H9 (cell line): Measurements from ENCODE around the gene RITA1. TPM values are rescaled to one million over a fixed set of nuclear protein-coding genes. Genes with fewer than 3 reads are reported as not detected.

ENCODE experiments used
- DNase-seq: peaks from one replicate; pipeline ENCODE4 v3.0.0-alpha.2; 2017
- H2AFZ ChIP-seq: one replicate; pipeline ENCODE4 v1.6.1; 2013; ENCODE audit warnings: mild to moderate bottlenecking, low read length, control low read depth, moderate library complexity
- H2AK5ac ChIP-seq: 2 replicates; pipeline ENCODE4 v1.6.1; 2013; ENCODE audit warnings: low read length, control low read depth, mixed read lengths; ENCODE audit not compliant: insufficient read length
- H2BK120ac ChIP-seq: one replicate; pipeline ENCODE4 v1.6.1; 2013; ENCODE audit warnings: low read depth, mild to moderate bottlenecking, low read length, control low read depth, inconsistent platforms; ENCODE audit not compliant: poor library complexity, severe bottlenecking
- H2BK12ac ChIP-seq: 2 replicates; pipeline ENCODE4 v1.6.1; 2013; ENCODE audit warnings: low read length, control low read depth, mixed read lengths, low read depth; ENCODE audit not compliant: insufficient read length
- H2BK15ac ChIP-seq: 2 replicates; pipeline ENCODE4 v1.6.1; 2013; ENCODE audit warnings: low read depth, low read length, control low read depth
- H2BK20ac ChIP-seq: one replicate; pipeline ENCODE4 v1.6.1; 2013; ENCODE audit warnings: low read depth, mild to moderate bottlenecking, low read length, control low read depth, inconsistent platforms; ENCODE audit not compliant: poor library complexity, severe bottlenecking
- H2BK5ac ChIP-seq: 2 replicates; pipeline ENCODE4 v1.6.1; 2013; ENCODE audit warnings: low read length, control low read depth, mixed read lengths; ENCODE audit not compliant: insufficient read length
- H3K14ac ChIP-seq: 2 replicates; pipeline ENCODE4 v1.6.1; 2013; ENCODE audit warnings: low read length, control low read depth; ENCODE audit not compliant: insufficient read depth
- H3K18ac ChIP-seq: 2 replicates; pipeline ENCODE4 v1.6.1; 2013; ENCODE audit warnings: low read depth, mild to moderate bottlenecking, mixed read lengths, low read length, control low read depth; ENCODE audit not compliant: insufficient read length
- H3K23ac ChIP-seq: 2 replicates; pipeline ENCODE4 v1.6.1; 2013; ENCODE audit warnings: low read length, control low read depth, mixed read lengths, low read depth; ENCODE audit not compliant: insufficient read length
- H3K23me2 ChIP-seq: 2 replicates; pipeline ENCODE4 v1.6.1; 2013; ENCODE audit warnings: low read depth, mild to moderate bottlenecking, mixed read lengths, low read length, control low read depth; ENCODE audit not compliant: insufficient read length, poor library complexity, severe bottlenecking
- H3K27ac ChIP-seq: 2 replicates; pipeline ENCODE4 v1.5.1; 2013; ENCODE audit warnings: low read length, control low read depth, mixed read lengths, low read depth; ENCODE audit not compliant: insufficient read length
- H3K27me3 ChIP-seq: 2 replicates; pipeline ENCODE4 v1.6.1; 2013; ENCODE audit warnings: low read length, control low read depth, inconsistent platforms; ENCODE audit not compliant: insufficient read depth
- H3K4ac ChIP-seq: 2 replicates; pipeline ENCODE4 v1.6.1; 2013; ENCODE audit warnings: low read depth, mild to moderate bottlenecking, control low read depth, inconsistent platforms, low read length, moderate library complexity
- H3K4me1 ChIP-seq: 2 replicates; pipeline ENCODE4 v1.6.1; 2013; ENCODE audit warnings: low read length, control low read depth, inconsistent platforms; ENCODE audit not compliant: insufficient read depth
- H3K4me2 ChIP-seq: 2 replicates; pipeline ENCODE4 v1.6.1; 2013; ENCODE audit warnings: low read length, control low read depth, mixed read lengths; ENCODE audit not compliant: insufficient read length, insufficient read depth
- H3K56ac ChIP-seq: 2 replicates; pipeline ENCODE4 v1.6.1; 2013; ENCODE audit warnings: low read depth, mild to moderate bottlenecking, mixed read lengths, low read length, control low read depth; ENCODE audit not compliant: insufficient read length
- H3K79me1 ChIP-seq: 2 replicates; pipeline ENCODE4 v1.6.1; 2013; ENCODE audit warnings: low read depth, mild to moderate bottlenecking, moderate library complexity, low read length, control low read depth, inconsistent platforms; ENCODE audit not compliant: insufficient read depth, poor library complexity, severe bottlenecking
- H3K79me2 ChIP-seq: 2 replicates; pipeline ENCODE4 v1.6.1; 2013; ENCODE audit warnings: low read length, control low read depth, inconsistent platforms; ENCODE audit not compliant: insufficient read depth
- H3K9ac ChIP-seq: 2 replicates; pipeline ENCODE4 v1.6.1; 2013; ENCODE audit warnings: low read length, control low read depth, mixed read lengths; ENCODE audit not compliant: insufficient read length; ENCODE audit errors: extremely low read depth
- H3K9me3 ChIP-seq: one replicate; pipeline ENCODE4 v1.6.1; 2013; ENCODE audit warnings: low read depth, low read length, inconsistent platforms; ENCODE audit not compliant: control insufficient read depth
- H3T11ph ChIP-seq: one replicate; pipeline ENCODE4 v1.6.1; 2013; ENCODE audit warnings: mild to moderate bottlenecking, low read length, control low read depth, inconsistent platforms
- H4K20me1 ChIP-seq: one replicate; pipeline ENCODE4 v1.6.1; 2013; ENCODE audit not compliant: control insufficient read depth, insufficient read length, insufficient read depth
- H4K5ac ChIP-seq: 2 replicates; pipeline ENCODE4 v1.6.1; 2013; ENCODE audit warnings: low read depth, mild to moderate bottlenecking, mixed read lengths, low read length, control low read depth; ENCODE audit not compliant: insufficient read length
- H4K8ac ChIP-seq: replicated peaks from 2 replicates; pipeline ENCODE4 v1.6.1; 2013; ENCODE audit warnings: low read length, control low read depth, mixed read lengths, low read depth; ENCODE audit not compliant: insufficient read length
- H4K91ac ChIP-seq: 2 replicates; pipeline ENCODE4 v1.6.1; 2013; ENCODE audit warnings: low read depth, mild to moderate bottlenecking, moderate library complexity, mixed read lengths, low read length, control low read depth; ENCODE audit not compliant: insufficient read length
- H3K27ac Mint-ChIP-seq, 3 experiments: 2 replicates in 2 of 3; 3 replicates in 1 of 3; pipeline ENCODE4 v1.8.0; 2020 to 2021; ENCODE audit warnings: mixed read lengths in 3 of 3, mild to moderate bottlenecking in 1 of 3, moderate library complexity in 1 of 3
- H3K27me3 Mint-ChIP-seq: 2 replicates; pipeline ENCODE4 v1.8.0; 2021; ENCODE audit warnings: low read depth, mild to moderate bottlenecking, moderate library complexity, mixed read lengths
- H3K36me3 Mint-ChIP-seq, 3 experiments: 2 replicates in 2 of 3; 3 replicates in 1 of 3; pipeline ENCODE4 v1.8.0; 2020 to 2021; ENCODE audit warnings: low read depth in 3 of 3, mixed read lengths in 3 of 3; ENCODE audit not compliant: insufficient read depth in 1 of 3
- H3K4me1 Mint-ChIP-seq, 2 experiments: 2 replicates each; pipeline ENCODE4 v1.8.0; 2020; ENCODE audit warnings: mixed read lengths in 2 of 2
- H3K4me3 Mint-ChIP-seq, 2 experiments: 2 replicates in 1 of 2; 3 replicates in 1 of 2; pipeline ENCODE4 v1.8.0; 2020 to 2021; ENCODE audit warnings: mild to moderate bottlenecking in 2 of 2, mixed read lengths in 2 of 2, moderate library complexity in 1 of 2
- H3K9me3 Mint-ChIP-seq, 2 experiments: 2 replicates in 1 of 2; 3 replicates in 1 of 2; pipeline ENCODE4 v1.8.0; 2020; ENCODE audit warnings: mild to moderate bottlenecking in 2 of 2, mixed read lengths in 2 of 2, moderate library complexity in 1 of 2
- WGBS: extraction: QIAGEN DNeasy Blood & Tissue Kit; methylation state at CpG from one replicate; pipeline ENCODE4 v1.1.7; 2013; ENCODE audit warnings: missing lambda C conversion rate, low lambda C conversion rate, mixed read lengths; ENCODE audit not compliant: insufficient read length; ENCODE audit errors: extremely low coverage; 5-methylcytosine and 5-hydroxymethylcytosine counted together
- total RNA-seq: library from RNA; stranded (reverse); gene quantifications from 2 replicates; pipeline ENCODE4 v1.2.1, GENCODE V29; 2021
- TF ChIP-seq, protein P1 (sequence below): fragments of 200-600 bp; sonication (generic); conservative IDR thresholded peaks from 3 replicates; pipeline ENCODE4 v1.8.0; 2021; ENCODE audit warnings: antibody characterized with exemption, mild to moderate bottlenecking

RITA1 gene
- total RNA-seq, 1 experiment from 2014 or later: 26.1 TPM

DNA sequence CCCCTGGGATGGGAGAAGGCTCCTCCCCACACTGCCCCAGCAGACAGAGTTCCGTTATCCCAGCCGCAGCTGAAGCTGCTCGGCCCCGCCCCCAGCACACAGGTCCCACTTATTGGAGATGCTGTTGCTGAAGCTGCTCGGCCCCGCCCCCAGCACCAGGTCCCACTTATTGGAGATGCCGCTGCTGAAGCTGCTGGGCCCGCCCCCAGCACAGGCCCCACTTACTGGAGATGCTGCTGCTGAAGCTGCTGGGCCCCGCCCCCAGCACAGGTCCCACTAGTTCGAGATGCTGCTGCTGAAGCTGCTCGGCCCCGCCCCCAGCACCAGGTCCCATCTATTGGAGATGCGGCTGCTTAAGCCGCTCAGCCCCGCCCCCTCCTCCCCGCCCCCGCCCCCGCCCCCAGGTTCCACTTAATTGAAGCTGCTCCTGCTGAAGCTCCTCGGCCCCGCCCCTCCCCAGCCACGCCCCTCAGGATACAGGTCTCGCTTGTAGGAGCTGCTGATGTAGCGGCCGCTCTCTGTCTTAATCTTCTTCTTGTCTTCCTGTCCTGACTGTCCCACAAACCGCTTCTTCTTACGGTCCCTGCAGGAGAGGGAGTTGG, 24.0 kb upstream of the RITA1 start:
- H3K79me2 ChIP-seq: no peaks in the 10 kb centered on the region
- H3K23ac ChIP-seq: no peak overlapping the region
- H2BK20ac ChIP-seq: no peak overlapping the region
- Mint-ChIP-seq H3K27me3 (peaks cover 4% of the 10 kb centered on the region), H3K9me3 (no peaks in the 10 kb centered on the region), H3K4me3 (peak overlapping the region in 1 of 2 experiments; percentile 65; a peak in 2 of 5 replicates), H3K27ac (peak overlapping the region; percentile 27 to 89 (median 79); a peak in 4 of 7 replicates), H3K4me1 (peaks cover 11 to 25% of the 10 kb centered on the region in 2 experiments), H3K36me3 (peaks cover 20 to 78% (median 71%) of the 10 kb centered on the region in 3 experiments)
- no peak overlapping the region for H4K91ac ChIP-seq
- no peak overlapping the region for H3K56ac ChIP-seq
- H4K5ac ChIP-seq: no peak overlapping the region
- no peak overlapping the region for H2BK5ac ChIP-seq
- no peak overlapping the region for H3K27ac ChIP-seq
- no peaks in the 10 kb centered on the region for H3K9me3 ChIP-seq
- no peaks in the 10 kb centered on the region for H3K79me1 ChIP-seq
- no peak overlapping the region for H2BK15ac ChIP-seq
- no peaks in the 10 kb centered on the region for H4K20me1 ChIP-seq
- no peak overlapping the region for H2BK12ac ChIP-seq
- H3K4ac ChIP-seq: no peak overlapping the region
- H3K4me1 ChIP-seq: no peaks in the 10 kb centered on the region
- no peak overlapping the region for H3K18ac ChIP-seq
- WGBS: no CpG with 5 or more reads among the region's 26 CpGs
- peak; percentile 100 for DNase-seq
- H2AFZ ChIP-seq: no peak overlapping the region
- H4K8ac ChIP-seq: no peak overlapping the region
- H2AK5ac ChIP-seq: no peak overlapping the region
- H3K23me2 ChIP-seq: peaks cover 3% of the 10 kb centered on the region
- no peak overlapping the region for H3K9ac ChIP-seq
- peak overlapping the region; percentile 37 for H3K4me2 ChIP-seq
- H3K14ac ChIP-seq: no peak overlapping the region
- TF ChIP-seq, protein P1, sequence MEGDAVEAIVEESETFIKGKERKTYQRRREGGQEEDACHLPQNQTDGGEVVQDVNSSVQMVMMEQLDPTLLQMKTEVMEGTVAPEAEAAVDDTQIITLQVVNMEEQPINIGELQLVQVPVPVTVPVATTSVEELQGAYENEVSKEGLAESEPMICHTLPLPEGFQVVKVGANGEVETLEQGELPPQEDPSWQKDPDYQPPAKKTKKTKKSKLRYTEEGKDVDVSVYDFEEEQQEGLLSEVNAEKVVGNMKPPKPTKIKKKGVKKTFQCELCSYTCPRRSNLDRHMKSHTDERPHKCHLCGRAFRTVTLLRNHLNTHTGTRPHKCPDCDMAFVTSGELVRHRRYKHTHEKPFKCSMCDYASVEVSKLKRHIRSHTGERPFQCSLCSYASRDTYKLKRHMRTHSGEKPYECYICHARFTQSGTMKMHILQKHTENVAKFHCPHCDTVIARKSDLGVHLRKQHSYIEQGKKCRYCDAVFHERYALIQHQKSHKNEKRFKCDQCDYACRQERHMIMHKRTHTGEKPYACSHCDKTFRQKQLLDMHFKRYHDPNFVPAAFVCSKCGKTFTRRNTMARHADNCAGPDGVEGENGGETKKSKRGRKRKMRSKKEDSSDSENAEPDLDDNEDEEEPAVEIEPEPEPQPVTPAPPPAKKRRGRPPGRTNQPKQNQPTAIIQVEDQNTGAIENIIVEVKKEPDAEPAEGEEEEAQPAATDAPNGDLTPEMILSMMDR: no peak
- no peaks in the 10 kb centered on the region for H3K27me3 ChIP-seq
- H3T11ph ChIP-seq: no peak overlapping the region
- no peak overlapping the region for H2BK120ac ChIP-seq
